22Rv1 (cell line): ENCODE data around the gene TAF11L4.
"Not testable (repeated sequence)": the region's sequence is repeated elsewhere in the genome, so short reads cannot be mapped to it uniquely, and the experiment has no call there.

Experiments used
- ZFX ChIP-seq: fragments of 450-650 bp; IDR thresholded peaks from 2 replicates; pipeline ENCODE4 v1.6.1; 2017; ENCODE audit warnings: antibody characterized with exemption, borderline replicate concordance
- TF ChIP-seq, protein P1 (sequence below): fragments of 450-650 bp; IDR thresholded peaks from 2 replicates; pipeline ENCODE4 v1.5.1; 2017; ENCODE audit warnings: mild to moderate bottlenecking

DNA sequence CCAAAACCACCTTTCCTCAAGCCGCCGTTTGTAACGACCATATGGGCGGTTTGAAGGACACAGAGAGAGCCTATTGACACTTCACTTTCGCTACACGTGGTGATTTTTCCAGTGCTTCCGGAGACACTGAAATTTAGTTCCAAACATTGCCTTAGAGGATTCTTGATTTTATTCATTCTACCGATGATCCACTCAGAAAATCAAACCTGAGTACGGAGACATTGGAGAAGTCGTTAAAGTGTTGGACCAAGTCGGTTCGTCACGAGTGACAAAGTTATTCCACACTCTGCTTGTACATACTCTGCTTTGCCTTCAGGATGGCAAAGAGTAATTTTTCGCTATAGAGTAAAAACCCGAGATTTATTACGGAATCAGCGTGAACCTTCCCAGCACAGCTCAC lies 4.9 kb downstream of the TAF11L4 start:
- TF ChIP-seq, protein P1, sequence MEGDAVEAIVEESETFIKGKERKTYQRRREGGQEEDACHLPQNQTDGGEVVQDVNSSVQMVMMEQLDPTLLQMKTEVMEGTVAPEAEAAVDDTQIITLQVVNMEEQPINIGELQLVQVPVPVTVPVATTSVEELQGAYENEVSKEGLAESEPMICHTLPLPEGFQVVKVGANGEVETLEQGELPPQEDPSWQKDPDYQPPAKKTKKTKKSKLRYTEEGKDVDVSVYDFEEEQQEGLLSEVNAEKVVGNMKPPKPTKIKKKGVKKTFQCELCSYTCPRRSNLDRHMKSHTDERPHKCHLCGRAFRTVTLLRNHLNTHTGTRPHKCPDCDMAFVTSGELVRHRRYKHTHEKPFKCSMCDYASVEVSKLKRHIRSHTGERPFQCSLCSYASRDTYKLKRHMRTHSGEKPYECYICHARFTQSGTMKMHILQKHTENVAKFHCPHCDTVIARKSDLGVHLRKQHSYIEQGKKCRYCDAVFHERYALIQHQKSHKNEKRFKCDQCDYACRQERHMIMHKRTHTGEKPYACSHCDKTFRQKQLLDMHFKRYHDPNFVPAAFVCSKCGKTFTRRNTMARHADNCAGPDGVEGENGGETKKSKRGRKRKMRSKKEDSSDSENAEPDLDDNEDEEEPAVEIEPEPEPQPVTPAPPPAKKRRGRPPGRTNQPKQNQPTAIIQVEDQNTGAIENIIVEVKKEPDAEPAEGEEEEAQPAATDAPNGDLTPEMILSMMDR, result not testable (repeated sequence)
- TF ChIP-seq ZFX, result not testable (repeated sequence)
